HUES48 (cell line): ENCODE data around the gene RAI14.
A peak's percentile ranks its signal among the peaks of the same experiment; 100 is the strongest.
"Not testable (repeated sequence)": the region's sequence is repeated elsewhere in the genome, so short reads cannot be mapped to it uniquely, and the experiment has no call there.

Source experiments
- H3K27ac ChIP-seq: one replicate; pipeline ENCODE4 v1.7.0; 2013; ENCODE audit warnings: low read depth, low read length, inconsistent platforms
- H3K27me3 ChIP-seq: 2 replicates; pipeline ENCODE4 v1.6.1; 2013; ENCODE audit warnings: mild to moderate bottlenecking, low read length; ENCODE audit not compliant: control insufficient read depth, insufficient read depth
- H3K36me3 ChIP-seq: 2 replicates; pipeline ENCODE4 v1.6.1; 2013; ENCODE audit warnings: low read length; ENCODE audit not compliant: control insufficient read depth, insufficient read depth
- H3K4me1 ChIP-seq: 2 replicates; pipeline ENCODE4 v1.6.1; 2013; ENCODE audit warnings: mild to moderate bottlenecking, low read length; ENCODE audit not compliant: control insufficient read depth, insufficient read depth
- H3K4me3 ChIP-seq: 2 replicates; pipeline ENCODE4 v1.5.1; 2013; ENCODE audit warnings: mild to moderate bottlenecking, low read depth, low read length
- H3K9ac ChIP-seq: 2 replicates; pipeline ENCODE4 v1.6.1; 2013; ENCODE audit warnings: mild to moderate bottlenecking, low read depth, low read length, moderate library complexity
- H3K9me3 ChIP-seq: 2 replicates; pipeline ENCODE4 v1.6.1; 2013; ENCODE audit warnings: low read length; ENCODE audit not compliant: control insufficient read depth, insufficient read depth

RAI14 gene

GRCh38 chr5:34826347-34826746 lies 170.2 kb downstream of the RAI14 start:
- Histone ChIP-seq H3K4me3 (no peak overlapping the region), H3K27ac (no peak overlapping the region), H3K36me3 (peaks cover 92% of the 10 kb centered on the region), H3K4me1 (no peaks in the 10 kb centered on the region), H3K27me3 (no peaks in the 10 kb centered on the region), H3K9me3 (no peaks in the 10 kb centered on the region), H3K9ac (no peak overlapping the region)

- Histone ChIP-seq H3K36me3 (peaks cover 97% of the 10 kb centered on the region), H3K4me1 (no peaks in the 10 kb centered on the region), H3K4me3 (no peak overlapping the region), H3K27ac (no peak overlapping the region), H3K9me3 (no peaks in the 10 kb centered on the region), H3K27me3 (no peaks in the 10 kb centered on the region), H3K9ac (no peak overlapping the region)
Observed at GRCh38 chr5:34827588-34828506, 171.7 kb downstream of the RAI14 start.

- not testable (repeated sequence) for H3K27me3 ChIP-seq, H3K9ac ChIP-seq, H3K4me1 ChIP-seq, H3K27ac ChIP-seq, H3K4me3 ChIP-seq, H3K9me3 ChIP-seq
- H3K36me3 ChIP-seq, result peaks cover 80% of the 10 kb centered on the region
Observed at GRCh38 chr5:34830827-34831226, 174.7 kb downstream of the RAI14 start.

GRCh38 chr5:34831303-34831702 lies 175.2 kb downstream of the RAI14 start:
- peaks cover 6% of the 10 kb centered on the region; the same call in 1 of the 2 replicates for H3K4me1 ChIP-seq
- H3K36me3 ChIP-seq, result peaks cover 76% of the 10 kb centered on the region
- H3K4me3 ChIP-seq, result no peak overlapping the region
- H3K27ac ChIP-seq, result no peak overlapping the region
- no peak overlapping the region for H3K9ac ChIP-seq
- no peaks in the 10 kb centered on the region for H3K27me3 ChIP-seq
- no peaks in the 10 kb centered on the region for H3K9me3 ChIP-seq

GRCh38 chr5:34832568-34832967 lies 176.4 kb downstream of the RAI14 start:
- H3K4me1 ChIP-seq, result peaks cover 6% of the 10 kb centered on the region; the same call in 1 of the 2 replicates
- no peak overlapping the region for H3K4me3 ChIP-seq
- no peak overlapping the region for H3K9ac ChIP-seq
- peaks cover 63% of the 10 kb centered on the region for H3K36me3 ChIP-seq
- no peaks in the 10 kb centered on the region for H3K27me3 ChIP-seq
- H3K27ac ChIP-seq, result no peak overlapping the region
- H3K9me3 ChIP-seq, result no peaks in the 10 kb centered on the region

- H3K9me3 ChIP-seq, result no peaks in the 10 kb centered on the region
- H3K4me3 ChIP-seq, result no peak overlapping the region
- H3K27ac ChIP-seq, result no peak overlapping the region
- peaks cover 6% of the 10 kb centered on the region; the same call in 1 of the 2 replicates for H3K4me1 ChIP-seq
- no peaks in the 10 kb centered on the region for H3K27me3 ChIP-seq
- H3K36me3 ChIP-seq, result peaks cover 58% of the 10 kb centered on the region
- no peak overlapping the region for H3K9ac ChIP-seq
Observed at GRCh38 chr5:34833090-34833489, 177.0 kb downstream of the RAI14 start.

- H3K4me1 ChIP-seq, result peaks cover 11% of the 10 kb centered on the region; the same call in 1 of the 2 replicates
- no peak overlapping the region for H3K9ac ChIP-seq
- H3K36me3 ChIP-seq, result peaks cover 48% of the 10 kb centered on the region
- H3K9me3 ChIP-seq, result no peaks in the 10 kb centered on the region
- no peak overlapping the region for H3K4me3 ChIP-seq
- H3K27me3 ChIP-seq, result no peaks in the 10 kb centered on the region
- H3K27ac ChIP-seq, result peak overlapping the region; percentile 73
Observed at GRCh38 chr5:34833976-34834793, 178.1 kb downstream of the RAI14 start.

- H3K9me3 ChIP-seq, result no peaks in the 10 kb centered on the region
- H3K27ac ChIP-seq, result no peak overlapping the region
- no peaks in the 10 kb centered on the region for H3K27me3 ChIP-seq
- H3K9ac ChIP-seq, result no peak overlapping the region
- no peak overlapping the region for H3K4me3 ChIP-seq
- H3K36me3 ChIP-seq, result peaks cover 42% of the 10 kb centered on the region
- peaks cover 14% of the 10 kb centered on the region; the same call in 1 of the 2 replicates for H3K4me1 ChIP-seq
Observed at GRCh38 chr5:34834794-34835089, 178.6 kb downstream of the RAI14 start.

GRCh38 chr5:34835664-34836063 lies 179.5 kb downstream of the RAI14 start:
- no peaks in the 10 kb centered on the region for H3K27me3 ChIP-seq
- no peaks in the 10 kb centered on the region for H3K9me3 ChIP-seq
- H3K9ac ChIP-seq, result no peak overlapping the region
- no peak overlapping the region for H3K4me3 ChIP-seq
- peaks cover 14% of the 10 kb centered on the region; the same call in 1 of the 2 replicates for H3K4me1 ChIP-seq
- H3K36me3 ChIP-seq, result peaks cover 33% of the 10 kb centered on the region
- no peak overlapping the region for H3K27ac ChIP-seq

GRCh38 chr5:34838785-34839714 lies 182.9 kb downstream of the RAI14 start, which contains the start of gene TTC23L:
TSS of gene TTC23L (plus strand) at chr5:34839164. CDS start at chr5:34840672, 1,508 bp downstream.
- Histone ChIP-seq H3K4me3 (peak within 1 kb of the TSS; percentile 86), H3K36me3 (no peaks in the 10 kb centered on the region; the same call in 1 of the 2 replicates), H3K9me3 (no peaks in the 10 kb centered on the region), H3K27me3 (no peaks in the 10 kb centered on the region), H3K9ac (peak within 1 kb of the TSS; percentile 78), H3K4me1 (peaks cover 8% of the 10 kb centered on the region; the same call in 1 of the 2 replicates), H3K27ac (peak within 1 kb of the TSS; percentile 90)
